22Rv1 (cell line): ENCODE measurements around the gene FNDC3A.

Experiments used
- H3K27ac ChIP-seq: fragments of 450-650 bp; 2 replicates; pipeline ENCODE4 v1.5.1; 2017
- ZFX ChIP-seq: fragments of 450-650 bp; IDR thresholded peaks from 2 replicates; pipeline ENCODE4 v1.6.1; 2017; ENCODE audit warnings: antibody characterized with exemption, borderline replicate concordance
- TF ChIP-seq, protein P1 (sequence below): fragments of 450-650 bp; IDR thresholded peaks from 2 replicates; pipeline ENCODE4 v1.5.1; 2017; ENCODE audit warnings: mild to moderate bottlenecking

Gene FNDC3A

DNA sequence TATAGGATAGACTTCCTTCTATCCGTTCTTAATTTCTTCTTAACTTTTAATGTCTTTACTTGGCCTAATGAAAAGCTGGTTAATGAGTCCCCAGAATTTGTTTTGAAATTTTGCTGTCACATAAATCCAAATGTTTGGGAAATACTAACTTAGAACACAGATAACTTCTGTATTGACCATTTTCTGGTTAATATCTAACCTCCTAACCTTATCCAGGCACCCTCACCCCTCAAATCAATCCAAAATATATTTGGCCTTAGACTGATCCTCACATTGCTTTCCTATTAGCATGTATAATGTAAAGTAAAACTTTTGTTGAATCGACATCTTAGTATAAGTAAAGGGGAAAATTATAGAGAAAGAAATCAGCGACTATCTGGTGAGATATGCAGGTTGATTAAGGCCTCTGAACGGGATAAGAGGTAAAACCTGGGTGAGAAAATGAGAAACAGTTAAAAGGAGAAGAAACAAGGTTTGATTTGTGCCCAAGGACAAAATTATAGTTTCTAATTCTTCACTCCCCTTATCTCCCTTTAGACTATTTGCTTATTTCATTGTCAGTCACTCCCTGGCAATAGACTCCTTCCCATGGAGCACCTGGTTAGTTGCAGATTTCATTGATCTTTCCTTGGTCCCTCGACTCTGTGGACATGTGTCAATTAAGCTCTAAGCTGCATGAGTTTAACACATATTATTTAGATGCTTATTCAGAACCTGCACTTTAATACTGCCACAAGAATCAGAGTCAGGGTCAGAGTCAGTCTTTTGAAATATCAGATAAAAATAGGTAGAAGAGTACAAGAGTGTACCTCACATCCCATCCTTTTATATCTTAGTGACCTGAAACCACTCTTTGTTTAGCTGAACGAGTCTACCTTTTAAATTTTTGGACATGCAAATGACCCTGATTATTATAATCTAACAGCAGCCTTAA, 125.2 kb downstream of the FNDC3A start:
- TF ChIP-seq, protein P1, sequence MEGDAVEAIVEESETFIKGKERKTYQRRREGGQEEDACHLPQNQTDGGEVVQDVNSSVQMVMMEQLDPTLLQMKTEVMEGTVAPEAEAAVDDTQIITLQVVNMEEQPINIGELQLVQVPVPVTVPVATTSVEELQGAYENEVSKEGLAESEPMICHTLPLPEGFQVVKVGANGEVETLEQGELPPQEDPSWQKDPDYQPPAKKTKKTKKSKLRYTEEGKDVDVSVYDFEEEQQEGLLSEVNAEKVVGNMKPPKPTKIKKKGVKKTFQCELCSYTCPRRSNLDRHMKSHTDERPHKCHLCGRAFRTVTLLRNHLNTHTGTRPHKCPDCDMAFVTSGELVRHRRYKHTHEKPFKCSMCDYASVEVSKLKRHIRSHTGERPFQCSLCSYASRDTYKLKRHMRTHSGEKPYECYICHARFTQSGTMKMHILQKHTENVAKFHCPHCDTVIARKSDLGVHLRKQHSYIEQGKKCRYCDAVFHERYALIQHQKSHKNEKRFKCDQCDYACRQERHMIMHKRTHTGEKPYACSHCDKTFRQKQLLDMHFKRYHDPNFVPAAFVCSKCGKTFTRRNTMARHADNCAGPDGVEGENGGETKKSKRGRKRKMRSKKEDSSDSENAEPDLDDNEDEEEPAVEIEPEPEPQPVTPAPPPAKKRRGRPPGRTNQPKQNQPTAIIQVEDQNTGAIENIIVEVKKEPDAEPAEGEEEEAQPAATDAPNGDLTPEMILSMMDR = no peak
- TF ChIP-seq ZFX = no peak
- no peak overlapping the region for H3K27ac ChIP-seq

GRCh38 chr13:49108196-49108595, 132.5 kb downstream of the FNDC3A start:
- H3K27ac ChIP-seq = no peak overlapping the region
- no peak for TF ChIP-seq ZFX
- TF ChIP-seq, protein P1 = no peak

DNA sequence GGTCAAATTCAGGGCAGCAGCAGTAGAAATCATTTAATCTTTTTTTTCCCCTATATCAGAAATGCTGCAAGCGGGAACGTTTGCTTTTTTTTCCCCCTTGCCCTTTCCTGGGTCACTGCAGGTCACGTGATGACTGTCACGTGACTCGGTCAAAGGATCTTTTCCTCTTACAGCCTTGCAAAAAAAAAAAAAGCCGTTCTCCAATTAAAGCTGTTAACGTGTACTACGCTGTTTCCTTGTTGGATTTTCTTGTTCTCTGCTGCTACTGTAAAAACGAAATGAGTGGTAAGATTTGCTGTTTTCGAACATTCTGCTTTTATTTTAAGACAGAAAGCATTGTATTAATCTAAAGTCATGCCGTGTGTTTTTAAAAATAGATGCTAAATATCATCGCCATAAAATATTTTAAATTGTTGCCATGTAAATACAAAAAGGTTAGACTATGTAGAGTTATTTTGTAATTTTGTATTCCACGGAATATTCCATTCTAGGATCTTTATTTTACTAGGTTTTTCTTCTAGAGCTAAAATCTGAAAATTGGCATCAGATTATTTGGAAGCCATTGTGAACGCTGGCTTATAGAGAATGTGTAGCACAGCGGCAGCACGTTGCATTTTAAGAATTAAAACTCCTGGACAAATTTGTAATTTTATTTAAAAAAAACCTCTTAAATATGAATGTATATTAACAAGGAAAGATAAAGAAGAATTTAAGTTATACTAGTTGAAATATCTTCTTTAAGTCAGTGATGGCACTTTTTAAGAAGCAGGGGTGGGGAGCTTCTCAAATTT, 134.6 kb downstream of the FNDC3A start:
- peak overlapping the region; percentile 73 for H3K27ac ChIP-seq
- TF ChIP-seq, protein P1 = no peak
- TF ChIP-seq ZFX = no peak

GRCh38 chr13:49110913-49111170, 135.1 kb downstream of the FNDC3A start:
- H3K27ac ChIP-seq = peak overlapping the region; percentile 73
- TF ChIP-seq, protein P1 = no peak
- no peak for TF ChIP-seq ZFX

DNA sequence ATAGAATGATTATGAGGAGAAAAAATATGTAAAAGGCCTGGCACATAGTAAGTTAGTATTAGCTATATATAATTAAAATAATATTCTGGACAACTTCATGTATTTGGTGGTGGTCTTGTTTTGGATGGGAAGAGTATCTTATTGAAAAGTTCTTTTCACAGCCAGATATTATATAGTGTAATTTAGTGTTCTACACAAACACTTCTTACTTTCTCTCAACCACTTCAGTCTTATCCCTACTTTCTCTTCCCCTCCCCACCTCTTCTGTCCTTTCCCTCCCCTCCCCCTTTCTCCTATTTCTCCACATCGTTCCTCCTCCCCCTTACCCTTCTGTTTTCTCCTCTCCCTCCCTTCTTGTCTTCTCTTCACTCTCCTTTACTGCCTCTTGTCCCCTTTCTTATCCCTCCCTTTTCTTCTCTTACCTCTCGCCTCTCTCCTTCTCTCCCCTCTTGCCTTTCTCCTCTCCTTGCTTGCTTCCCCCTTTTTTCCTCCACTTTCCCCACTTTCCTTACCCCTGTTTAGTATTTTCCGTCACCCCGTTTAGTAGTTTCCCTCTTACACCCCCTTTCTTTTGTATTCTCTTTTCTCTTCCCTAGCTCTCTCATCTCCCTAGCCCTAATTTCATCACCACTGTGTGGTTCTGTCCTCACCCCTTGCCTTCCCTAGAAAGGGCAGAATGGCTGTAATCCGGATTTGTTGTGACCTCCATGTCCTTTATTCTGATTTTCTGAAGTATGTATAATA, 137.2 kb downstream of the FNDC3A start:
- no peak overlapping the region for H3K27ac ChIP-seq
- TF ChIP-seq, protein P1 = no peak
- no peak for TF ChIP-seq ZFX

GRCh38 chr13:49113526-49114286, 138.0 kb downstream of the FNDC3A start:
- TF ChIP-seq, protein P1 = no peak
- no peak for TF ChIP-seq ZFX

More at GRCh38 chr13:49113526-49114286, 138.0 kb downstream of the FNDC3A start:
- no peak overlapping the region for H3K27ac ChIP-seq
